ENCODE results near the gene AKAP1. TPM values are rescaled to one million over a fixed set of nuclear protein-coding genes. Genes with fewer than 3 reads are reported as not detected.
A peak's percentile ranks its signal among the peaks of the same experiment; 100 is the strongest.

Gene AKAP1
- total RNA-seq, 1 experiment from 2014 or later, result 13.6 TPM

- Histone ChIP-seq H3K4me3 (no peak overlapping the region), H3K4me1 (replicated peaks) (peaks cover 27% of the 10 kb centered on the region), H3K36me3 (peaks cover 6% of the 10 kb centered on the region; the same call in 1 of the 2 replicates), H3K27ac (no peak overlapping the region), H3K9me3 (replicated peaks) (no peaks in the 10 kb centered on the region), H3K27me3 (replicated peaks) (no peaks in the 10 kb centered on the region)
- DNase-seq (ENCODE audit: low read depth in 1 of 2, low spot score in 2 of 2), result peak in 1 of 2 experiments; percentile 31
Measured at GRCh38 chr17:57104461-57105175, 19.6 kb downstream of the AKAP1 start.

- Histone ChIP-seq H3K27ac (no peak overlapping the region), H3K9me3 (replicated peaks) (no peaks in the 10 kb centered on the region), H3K27me3 (replicated peaks) (no peaks in the 10 kb centered on the region), H3K4me1 (replicated peaks) (peaks cover 27% of the 10 kb centered on the region), H3K36me3 (peaks cover 6% of the 10 kb centered on the region; the same call in 1 of the 2 replicates), H3K4me3 (no peak overlapping the region)
- no peak for DNase-seq (ENCODE audit: low read depth in 1 of 2, low spot score in 2 of 2)
Measured at GRCh38 chr17:57105591-57105990, 20.5 kb downstream of the AKAP1 start.

GRCh38 chr17:57106107-57106835, 21.2 kb downstream of the AKAP1 start:
- DNase-seq (ENCODE audit: low read depth in 1 of 2, low spot score in 2 of 2), result peak in 1 of 2 experiments; percentile 31
- H3K4me3 ChIP-seq, result no peak overlapping the region
- H3K4me1 ChIP-seq (replicated peaks), result peaks cover 27% of the 10 kb centered on the region
- peaks cover 6% of the 10 kb centered on the region; the same call in 1 of the 2 replicates for H3K36me3 ChIP-seq
- H3K27ac ChIP-seq, result no peak overlapping the region
- H3K9me3 ChIP-seq (replicated peaks), result no peaks in the 10 kb centered on the region
- no peaks in the 10 kb centered on the region for H3K27me3 ChIP-seq (replicated peaks)

GRCh38 chr17:57106836-57107497, 21.9 kb downstream of the AKAP1 start:
- DNase-seq (ENCODE audit: low read depth in 1 of 2, low spot score in 2 of 2), result no peak
- no peaks in the 10 kb centered on the region for H3K27me3 ChIP-seq (replicated peaks)
- no peaks in the 10 kb centered on the region for H3K9me3 ChIP-seq (replicated peaks)
- peaks cover 6% of the 10 kb centered on the region; the same call in 1 of the 2 replicates for H3K36me3 ChIP-seq
- H3K4me3 ChIP-seq, result no peak overlapping the region
- peaks cover 27% of the 10 kb centered on the region for H3K4me1 ChIP-seq (replicated peaks)
- no peak overlapping the region for H3K27ac ChIP-seq

GRCh38 chr17:57107498-57108101, 22.6 kb downstream of the AKAP1 start:
- peak; percentile 74 to 75 for DNase-seq (ENCODE audit: low read depth in 1 of 2, low spot score in 2 of 2)
- H3K9me3 ChIP-seq (replicated peaks), result no peaks in the 10 kb centered on the region

GRCh38 chr17:57108671-57109392, 23.8 kb downstream of the AKAP1 start:
- Histone ChIP-seq H3K4me3 (no peak overlapping the region), H3K9me3 (replicated peaks) (no peaks in the 10 kb centered on the region), H3K4me1 (replicated peaks) (peaks cover 27% of the 10 kb centered on the region), H3K36me3 (peaks cover 8% of the 10 kb centered on the region), H3K27me3 (replicated peaks) (no peaks in the 10 kb centered on the region), H3K27ac (no peak overlapping the region)
- DNase-seq (ENCODE audit: low read depth in 1 of 2, low spot score in 2 of 2), result no peak

More at GRCh38 chr17:57107498-57108101, 22.6 kb downstream of the AKAP1 start:
- H3K27me3 ChIP-seq (replicated peaks), result no peaks in the 10 kb centered on the region
- no peak overlapping the region for H3K4me3 ChIP-seq
- peaks cover 27% of the 10 kb centered on the region for H3K4me1 ChIP-seq (replicated peaks)
- no peak overlapping the region for H3K27ac ChIP-seq
- peaks cover 6% of the 10 kb centered on the region; the same call in 1 of the 2 replicates for H3K36me3 ChIP-seq

- no peak overlapping the region for H3K4me3 ChIP-seq
- no peak overlapping the region for H3K27ac ChIP-seq
- H3K36me3 ChIP-seq, result peaks cover 15% of the 10 kb centered on the region
- H3K9me3 ChIP-seq (replicated peaks), result no peaks in the 10 kb centered on the region
- no peaks in the 10 kb centered on the region for H3K27me3 ChIP-seq (replicated peaks)
- DNase-seq (ENCODE audit: low read depth in 1 of 2, low spot score in 2 of 2), result no peak
- H3K4me1 ChIP-seq (replicated peaks), result peaks cover 25% of the 10 kb centered on the region
Measured at GRCh38 chr17:57109393-57110151, 24.5 kb downstream of the AKAP1 start.

- no peak overlapping the region for H3K27ac ChIP-seq
- no peak overlapping the region for H3K4me3 ChIP-seq
- no peak for DNase-seq (ENCODE audit: low read depth in 1 of 2, low spot score in 2 of 2)
- peaks cover 19% of the 10 kb centered on the region for H3K36me3 ChIP-seq
- H3K9me3 ChIP-seq (replicated peaks), result no peaks in the 10 kb centered on the region
- no peaks in the 10 kb centered on the region for H3K27me3 ChIP-seq (replicated peaks)
- H3K4me1 ChIP-seq (replicated peaks), result peaks cover 19% of the 10 kb centered on the region
Measured at GRCh38 chr17:57110152-57110542, 25.1 kb downstream of the AKAP1 start.

GRCh38 chr17:57110579-57111325, 25.7 kb downstream of the AKAP1 start:
- Histone ChIP-seq H3K36me3 (peaks cover 20% of the 10 kb centered on the region), H3K4me3 (no peak overlapping the region), H3K9me3 (replicated peaks) (no peaks in the 10 kb centered on the region), H3K27ac (no peak overlapping the region), H3K27me3 (replicated peaks) (no peaks in the 10 kb centered on the region), H3K4me1 (replicated peaks) (peaks cover 18% of the 10 kb centered on the region)
- no peak for DNase-seq (ENCODE audit: low read depth in 1 of 2, low spot score in 2 of 2)

GRCh38 chr17:57111386-57111785, 26.3 kb downstream of the AKAP1 start:
- Histone ChIP-seq H3K9me3 (replicated peaks) (no peaks in the 10 kb centered on the region), H3K4me1 (replicated peaks) (peaks cover 17% of the 10 kb centered on the region), H3K36me3 (peaks cover 23% of the 10 kb centered on the region), H3K27me3 (replicated peaks) (no peaks in the 10 kb centered on the region), H3K4me3 (no peak overlapping the region), H3K27ac (no peak overlapping the region)
- no peak for DNase-seq (ENCODE audit: low read depth in 1 of 2, low spot score in 2 of 2)

GRCh38 chr17:57113011-57113410, 28.0 kb downstream of the AKAP1 start:
- Histone ChIP-seq H3K27me3 (replicated peaks) (no peaks in the 10 kb centered on the region), H3K4me3 (no peak overlapping the region), H3K27ac (no peak overlapping the region), H3K4me1 (replicated peaks) (peaks cover under 1% of the 10 kb centered on the region), H3K9me3 (replicated peaks) (no peaks in the 10 kb centered on the region), H3K36me3 (peaks cover 20% of the 10 kb centered on the region)
- no peak for DNase-seq (ENCODE audit: low read depth in 1 of 2, low spot score in 2 of 2)

- H3K9me3 ChIP-seq (replicated peaks), result no peaks in the 10 kb centered on the region
- H3K4me3 ChIP-seq, result no peak overlapping the region
- H3K36me3 ChIP-seq, result peaks cover 27% of the 10 kb centered on the region
- no peaks in the 10 kb centered on the region for H3K4me1 ChIP-seq (replicated peaks)
- no peaks in the 10 kb centered on the region for H3K27me3 ChIP-seq (replicated peaks)
- DNase-seq (ENCODE audit: low read depth in 1 of 2, low spot score in 2 of 2), result no peak
- H3K27ac ChIP-seq, result no peak overlapping the region
Measured at GRCh38 chr17:57113656-57114055, 28.6 kb downstream of the AKAP1 start.

Data from SJSA1 (cell line).